NCI-H187 treated with DMSO at 0.1 percent for 48 hours (cell line): ENCODE data around the gene PIP5K1C.
A peak's percentile ranks its signal among the peaks of the same experiment; 100 is the strongest.

ENCODE experiments used
- DNase-seq: peaks from one replicate; lab custom pipeline; 2025; lab: John Stamatoyannopoulos, UW

The PIP5K1C gene, protein sequence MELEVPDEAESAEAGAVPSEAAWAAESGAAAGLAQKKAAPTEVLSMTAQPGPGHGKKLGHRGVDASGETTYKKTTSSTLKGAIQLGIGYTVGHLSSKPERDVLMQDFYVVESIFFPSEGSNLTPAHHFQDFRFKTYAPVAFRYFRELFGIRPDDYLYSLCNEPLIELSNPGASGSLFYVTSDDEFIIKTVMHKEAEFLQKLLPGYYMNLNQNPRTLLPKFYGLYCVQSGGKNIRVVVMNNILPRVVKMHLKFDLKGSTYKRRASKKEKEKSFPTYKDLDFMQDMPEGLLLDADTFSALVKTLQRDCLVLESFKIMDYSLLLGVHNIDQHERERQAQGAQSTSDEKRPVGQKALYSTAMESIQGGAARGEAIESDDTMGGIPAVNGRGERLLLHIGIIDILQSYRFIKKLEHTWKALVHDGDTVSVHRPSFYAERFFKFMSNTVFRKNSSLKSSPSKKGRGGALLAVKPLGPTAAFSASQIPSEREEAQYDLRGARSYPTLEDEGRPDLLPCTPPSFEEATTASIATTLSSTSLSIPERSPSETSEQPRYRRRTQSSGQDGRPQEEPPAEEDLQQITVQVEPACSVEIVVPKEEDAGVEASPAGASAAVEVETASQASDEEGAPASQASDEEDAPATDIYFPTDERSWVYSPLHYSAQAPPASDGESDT

DNA sequence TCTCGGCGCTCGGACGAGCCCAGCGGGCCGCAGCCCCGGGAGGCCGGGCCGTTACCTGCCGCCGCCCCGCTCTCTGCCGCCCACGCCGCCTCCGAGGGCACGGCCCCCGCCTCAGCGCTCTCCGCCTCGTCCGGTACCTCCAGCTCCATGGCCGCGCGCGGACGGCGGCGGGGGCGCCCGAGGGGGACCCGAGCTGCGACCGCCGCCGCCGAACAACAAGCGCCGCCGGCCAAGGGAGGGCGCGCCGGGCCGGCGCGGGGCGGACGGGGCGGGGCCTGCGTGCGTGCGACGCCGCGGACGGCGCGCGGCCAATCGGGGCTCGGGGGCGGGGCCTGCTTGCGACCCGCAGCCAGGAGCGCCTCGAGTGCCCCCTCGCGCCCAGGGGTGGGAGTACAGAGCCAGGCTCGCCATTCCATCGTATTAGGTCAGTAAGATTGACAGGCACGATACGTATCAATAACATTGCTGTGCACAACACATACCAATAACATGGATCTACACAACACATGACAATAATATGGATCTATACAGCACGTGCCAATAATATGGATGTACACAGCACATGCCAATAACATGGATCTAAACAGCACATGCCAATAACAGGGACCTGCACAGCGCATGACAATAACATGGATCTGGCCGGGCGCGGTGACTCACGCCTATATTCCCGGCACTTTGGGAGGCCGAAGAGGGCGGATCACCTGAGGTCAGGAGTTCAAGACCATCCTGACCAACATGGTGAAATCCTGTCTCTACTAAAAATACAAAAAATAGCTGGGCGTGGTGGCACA, at the start of gene PIP5K1C:
Gene PIP5K1C, minus strand, starts transcription at position 227 of the 791 bp plus-strand sequence. Its CDS starts 78 bp downstream, at position 149.
- no peak for DNase-seq

DNA sequence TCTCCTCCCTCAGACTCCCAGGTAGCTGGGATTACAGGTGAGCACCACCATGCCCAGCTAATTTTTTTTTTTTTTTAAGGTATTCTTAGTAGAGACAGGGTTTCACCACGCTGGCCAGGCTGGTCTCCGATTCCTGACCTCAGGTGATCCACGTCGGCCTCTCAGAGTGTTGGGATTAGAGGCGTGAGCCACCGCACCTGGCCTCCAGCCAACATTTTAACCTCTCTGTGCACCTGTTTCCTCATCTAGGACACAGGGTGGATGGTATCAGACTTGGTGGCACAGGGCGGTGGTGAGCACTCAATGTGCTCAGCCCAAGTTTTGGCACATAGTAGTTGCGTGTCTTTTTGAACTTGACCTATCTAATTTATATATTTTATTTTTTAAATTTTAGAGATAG, 48.7 kb upstream of the PIP5K1C start:
- DNase-seq = no peak

DNA sequence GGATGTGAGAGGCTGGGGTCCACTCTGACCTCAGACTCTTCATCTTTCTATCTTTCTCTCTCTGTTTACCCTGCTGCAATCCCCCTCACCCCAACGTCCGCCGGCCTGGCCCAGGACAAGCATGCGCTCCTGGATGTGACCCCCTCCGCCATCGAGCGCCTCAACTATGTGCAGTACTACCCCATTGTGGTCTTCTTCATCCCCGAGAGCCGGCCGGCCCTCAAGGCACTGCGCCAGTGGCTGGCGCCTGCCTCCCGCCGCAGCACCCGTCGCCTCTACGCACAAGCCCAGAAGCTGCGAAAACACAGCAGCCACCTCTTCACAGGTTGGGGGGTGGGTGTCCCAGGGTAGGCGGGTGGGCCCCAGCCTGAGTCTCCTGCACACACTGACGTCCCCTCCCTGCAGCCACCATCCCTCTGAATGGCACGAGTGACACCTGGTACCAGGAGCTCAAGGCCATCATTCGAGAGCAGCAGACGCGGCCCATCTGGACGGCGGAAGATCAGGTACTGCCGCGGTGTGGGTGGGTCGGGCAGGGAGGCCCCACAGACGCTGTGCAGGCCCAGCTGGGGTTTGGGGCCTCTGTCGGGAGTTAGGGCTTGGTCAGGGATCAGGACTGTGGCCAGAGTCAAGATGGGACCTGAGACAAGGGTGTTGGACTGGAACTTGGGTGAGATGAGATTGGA, 46.2 kb upstream of the PIP5K1C start:
- DNase-seq = no peak

DNA sequence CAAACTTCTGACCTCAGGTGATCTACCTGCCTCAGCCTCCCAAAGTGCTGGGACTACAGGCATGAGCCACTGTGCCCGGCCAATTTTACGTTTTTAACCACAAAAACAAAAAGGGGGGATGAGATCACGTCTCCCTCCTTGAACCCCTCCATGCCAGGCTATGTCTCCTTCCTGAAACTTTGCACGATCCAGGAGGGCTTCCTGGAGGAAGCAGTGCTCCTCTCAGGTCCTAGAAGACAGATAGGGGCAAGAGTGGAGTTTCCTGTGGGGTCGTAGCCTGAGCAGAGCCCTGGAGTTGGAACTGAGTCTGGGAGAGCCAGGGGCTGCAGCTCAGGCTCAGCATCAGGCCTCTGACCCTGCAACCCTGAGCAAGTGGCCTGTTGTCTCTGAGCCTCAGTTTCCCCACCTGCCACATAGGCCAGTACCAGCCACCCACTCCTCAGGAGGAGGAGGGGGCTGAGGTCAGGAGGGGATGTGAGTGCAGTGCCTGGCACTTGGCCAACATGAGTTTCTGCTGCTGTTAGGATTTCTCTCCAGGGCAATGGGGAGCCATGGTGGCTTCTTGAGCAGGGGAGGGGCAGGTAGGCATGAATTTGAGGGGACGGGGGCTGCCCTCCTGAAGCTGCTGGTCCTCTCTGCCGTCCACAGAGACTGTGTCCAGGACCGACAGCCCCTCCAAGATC, 45.2 kb upstream of the PIP5K1C start:
- no peak for DNase-seq

DNA sequence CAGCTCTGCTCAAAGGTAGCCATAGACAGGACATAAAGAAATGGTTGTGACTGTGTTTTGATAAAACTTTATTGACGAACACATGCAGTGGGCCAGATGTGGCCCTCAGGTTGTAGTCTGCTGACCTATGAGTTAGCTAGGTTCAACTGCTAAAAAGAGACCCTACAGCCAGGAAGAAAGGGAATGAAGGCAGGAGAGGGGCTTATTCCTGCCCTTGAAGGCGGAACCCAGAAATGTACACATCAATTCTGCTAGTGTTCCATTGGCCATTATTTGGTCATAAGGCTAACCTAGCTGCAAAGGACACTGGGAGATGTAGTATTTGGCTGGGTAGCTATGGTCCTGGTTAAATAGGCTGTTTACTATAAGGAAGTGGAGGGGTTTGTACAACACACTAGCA, 43.2 kb upstream of the PIP5K1C start:
- DNase-seq = no peak

DNA sequence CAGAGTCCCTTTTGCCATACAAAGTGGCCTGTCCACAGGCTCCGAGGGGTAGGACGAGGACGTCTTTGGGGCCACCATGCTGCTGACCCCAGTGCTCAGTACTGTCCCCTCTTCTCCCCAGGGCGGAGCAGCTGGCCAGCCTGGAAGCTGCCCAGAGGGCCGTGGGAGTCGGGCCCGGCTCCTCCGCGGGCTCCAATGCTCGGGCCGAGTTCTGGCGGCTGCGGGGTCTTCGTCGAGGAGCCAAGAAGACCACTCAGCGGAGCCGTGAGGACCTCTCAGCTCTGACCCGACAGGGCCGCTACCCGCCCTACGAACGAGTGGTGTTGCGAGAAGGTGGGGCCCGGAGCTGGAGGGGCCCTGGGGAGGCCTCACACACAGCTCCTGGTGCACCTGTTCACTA, 40.2 kb upstream of the PIP5K1C start:
- DNase-seq = no peak

DNA sequence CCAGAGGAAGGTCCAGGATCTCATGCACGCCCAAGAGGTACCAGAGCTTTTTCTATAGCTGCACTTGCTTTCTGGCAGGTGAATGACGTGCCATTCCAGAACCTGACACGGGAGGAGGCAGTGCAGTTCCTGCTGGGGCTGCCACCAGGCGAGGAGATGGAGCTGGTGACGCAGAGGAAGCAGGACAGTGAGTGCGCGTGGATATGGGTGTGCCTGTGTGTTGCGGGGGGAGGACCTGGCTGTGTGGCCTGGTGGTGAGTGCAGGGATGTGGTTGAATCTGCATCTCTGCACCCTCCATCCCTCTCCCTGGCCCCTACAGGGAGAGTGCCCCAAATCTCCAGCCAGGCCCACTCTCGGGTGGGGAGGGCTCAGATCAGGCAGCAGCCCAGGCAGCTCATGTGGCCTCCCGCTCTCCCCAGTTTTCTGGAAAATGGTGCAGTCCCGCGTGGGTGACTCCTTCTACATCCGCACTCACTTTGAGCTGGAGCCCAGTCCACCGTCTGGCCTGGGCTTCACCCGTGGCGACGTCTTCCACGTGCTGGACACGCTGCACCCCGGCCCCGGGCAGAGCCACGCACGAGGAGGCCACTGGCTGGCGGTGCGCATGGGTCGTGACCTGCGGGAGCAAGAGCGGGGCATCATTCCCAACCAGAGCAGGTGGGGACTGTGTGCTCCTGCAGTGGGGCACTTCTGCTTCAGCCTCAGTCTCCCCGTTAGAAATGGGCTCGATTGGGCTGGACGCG, 38.4 kb upstream of the PIP5K1C start:
- no peak for DNase-seq

DNA sequence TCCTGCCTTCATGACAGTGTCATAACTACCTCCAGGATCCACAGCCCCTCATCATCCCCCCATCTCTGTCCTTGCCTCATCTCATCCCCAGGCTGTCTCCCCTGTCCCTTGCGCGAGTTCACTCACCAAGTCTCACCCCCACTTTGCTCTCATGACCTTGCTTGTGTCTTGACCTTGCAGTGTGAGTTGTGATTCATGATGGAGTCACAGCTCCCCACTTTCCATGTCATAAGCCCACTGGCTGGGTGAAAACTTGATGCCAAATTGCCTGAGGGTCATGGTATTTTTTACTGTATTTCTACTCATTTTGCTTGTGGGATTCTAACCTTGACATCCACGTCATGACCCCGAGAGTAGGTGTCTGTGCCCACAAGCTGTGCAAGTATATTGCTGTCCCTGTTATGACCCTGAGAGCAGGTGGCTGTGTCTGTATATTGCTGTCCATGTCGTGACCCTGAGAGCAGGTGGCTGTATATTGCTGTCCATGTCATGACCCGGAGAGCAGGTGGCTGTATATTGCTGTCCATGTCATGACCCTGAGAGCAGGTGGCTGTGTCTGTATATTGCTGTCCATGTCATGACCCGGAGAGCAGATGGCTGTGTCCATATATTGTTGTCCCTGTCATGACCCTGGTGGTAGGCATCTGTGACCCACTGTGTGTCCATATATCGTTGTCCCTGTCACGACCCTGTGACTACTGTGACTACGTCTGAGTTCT, 37.4 kb upstream of the PIP5K1C start:
- no peak for DNase-seq

DNA sequence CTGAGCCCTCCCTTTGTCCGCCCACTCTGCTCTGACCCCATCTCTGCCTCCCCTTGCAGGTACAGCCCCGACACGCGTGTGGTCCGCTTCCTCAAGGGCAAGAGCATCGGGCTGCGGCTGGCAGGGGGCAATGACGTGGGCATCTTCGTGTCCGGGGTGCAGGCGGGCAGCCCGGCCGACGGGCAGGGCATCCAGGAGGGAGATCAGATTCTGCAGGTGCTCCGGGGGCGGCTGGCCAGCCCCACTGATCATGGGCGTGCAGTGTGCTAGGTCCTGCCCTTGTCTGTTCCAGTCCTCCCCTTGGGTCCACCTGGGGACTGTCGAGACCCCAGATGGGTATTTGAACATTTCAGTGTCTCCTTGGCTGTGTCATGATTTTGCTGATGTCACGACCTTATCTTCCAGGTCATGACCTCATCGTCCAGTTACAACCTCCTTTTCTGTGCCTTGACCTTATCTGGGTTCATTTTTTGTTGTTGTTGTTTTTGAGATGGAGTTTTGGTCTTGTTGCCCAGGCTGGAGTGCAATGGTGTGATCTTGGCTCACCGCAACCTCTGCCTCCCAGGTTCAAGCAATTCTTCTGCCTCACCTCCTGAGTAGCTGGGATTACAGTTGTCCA, 35.9 kb upstream of the PIP5K1C start:
- no peak for DNase-seq

DNA sequence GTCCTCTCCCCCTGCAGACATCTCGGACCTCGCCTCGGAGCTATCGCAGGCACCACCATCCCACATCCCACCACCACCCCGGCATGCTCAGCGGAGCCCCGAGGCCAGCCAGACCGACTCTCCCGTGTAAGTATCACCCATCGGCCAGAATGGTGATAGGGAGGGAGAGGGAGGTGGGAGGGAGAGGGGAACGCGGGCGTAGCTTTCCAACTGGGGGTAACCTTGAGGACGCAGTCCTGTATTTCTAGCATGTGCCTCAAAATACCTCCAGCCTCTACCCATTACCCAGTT, 34.0 kb upstream of the PIP5K1C start:
- DNase-seq = no peak

DNA sequence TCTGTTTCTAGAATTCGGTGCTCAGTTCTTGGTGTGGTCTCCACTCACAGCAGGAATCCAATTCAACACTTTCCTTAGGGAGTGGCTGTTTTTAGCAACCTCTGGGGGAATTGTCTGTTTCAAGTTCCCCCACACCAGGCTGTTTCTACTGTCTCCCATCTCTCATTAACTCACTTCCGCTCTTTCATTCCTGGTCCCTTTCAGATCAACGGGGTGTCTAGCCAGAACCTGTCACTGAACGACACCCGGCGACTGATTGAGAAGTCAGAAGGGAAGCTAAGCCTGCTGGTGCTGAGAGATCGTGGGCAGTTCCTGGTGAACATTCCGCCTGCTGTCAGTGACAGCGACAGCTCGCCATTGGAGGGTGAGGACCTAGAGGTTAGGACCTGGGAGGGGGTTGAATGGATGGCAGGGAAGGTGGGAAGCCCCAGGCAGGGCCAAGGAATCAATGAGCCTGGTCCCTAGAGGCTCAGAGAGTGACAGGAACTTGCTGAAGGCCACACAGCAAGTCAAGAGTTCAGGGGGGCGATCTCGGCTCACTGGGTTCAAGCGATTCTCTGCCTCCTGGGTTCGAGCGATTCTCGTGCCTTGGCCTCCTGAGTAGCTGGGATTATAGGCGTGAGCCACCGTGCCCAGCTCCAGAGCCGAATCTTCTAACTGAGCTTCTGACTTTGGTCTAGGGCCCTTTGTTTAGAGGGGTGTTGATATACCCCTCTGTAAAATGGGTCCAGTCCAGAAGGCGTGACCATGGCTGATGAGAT, 33.5 kb upstream of the PIP5K1C start:
- no peak for DNase-seq

DNA sequence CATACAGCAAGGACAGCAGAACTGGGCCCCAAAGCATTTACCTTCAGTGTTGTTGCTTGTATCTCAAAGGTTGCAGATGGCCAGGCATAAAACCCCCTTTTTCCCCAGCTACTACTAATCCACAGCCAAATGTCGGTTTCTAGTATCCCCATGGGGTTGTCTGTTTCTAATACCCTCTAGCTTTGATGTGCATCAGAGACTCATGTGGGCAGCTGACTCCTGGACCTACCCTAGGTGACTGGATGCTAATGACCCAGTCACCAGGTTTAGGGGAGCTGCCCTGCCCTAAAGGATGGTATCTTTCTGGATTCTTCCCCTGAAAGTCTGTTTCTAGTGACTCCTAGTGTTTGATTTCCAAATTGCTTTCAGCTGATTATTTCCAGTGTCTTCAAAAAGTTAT, 31.8 kb upstream of the PIP5K1C start:
- no peak for DNase-seq

DNA sequence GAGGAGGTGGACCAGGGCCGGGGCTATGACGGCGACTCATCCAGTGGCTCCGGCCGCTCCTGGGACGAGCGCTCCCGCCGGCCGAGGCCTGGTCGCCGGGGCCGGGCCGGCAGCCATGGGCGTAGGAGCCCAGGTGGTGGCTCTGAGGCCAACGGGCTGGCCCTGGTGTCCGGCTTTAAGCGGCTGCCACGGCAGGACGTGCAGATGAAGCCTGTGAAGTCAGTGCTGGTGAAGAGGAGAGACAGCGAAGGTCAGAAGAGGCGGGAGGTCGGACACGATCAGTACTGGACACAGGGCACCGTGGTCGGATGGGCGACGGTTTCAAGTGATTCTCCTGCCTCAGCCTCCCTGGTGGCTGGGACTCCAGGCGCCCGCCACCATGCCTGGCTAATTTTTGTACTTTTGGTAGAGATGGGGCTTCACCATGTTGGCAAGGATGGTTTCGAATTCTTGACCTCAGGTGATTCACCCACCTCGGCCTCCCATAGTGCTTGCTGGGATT, 30.2 kb upstream of the PIP5K1C start:
- no peak for DNase-seq

DNA sequence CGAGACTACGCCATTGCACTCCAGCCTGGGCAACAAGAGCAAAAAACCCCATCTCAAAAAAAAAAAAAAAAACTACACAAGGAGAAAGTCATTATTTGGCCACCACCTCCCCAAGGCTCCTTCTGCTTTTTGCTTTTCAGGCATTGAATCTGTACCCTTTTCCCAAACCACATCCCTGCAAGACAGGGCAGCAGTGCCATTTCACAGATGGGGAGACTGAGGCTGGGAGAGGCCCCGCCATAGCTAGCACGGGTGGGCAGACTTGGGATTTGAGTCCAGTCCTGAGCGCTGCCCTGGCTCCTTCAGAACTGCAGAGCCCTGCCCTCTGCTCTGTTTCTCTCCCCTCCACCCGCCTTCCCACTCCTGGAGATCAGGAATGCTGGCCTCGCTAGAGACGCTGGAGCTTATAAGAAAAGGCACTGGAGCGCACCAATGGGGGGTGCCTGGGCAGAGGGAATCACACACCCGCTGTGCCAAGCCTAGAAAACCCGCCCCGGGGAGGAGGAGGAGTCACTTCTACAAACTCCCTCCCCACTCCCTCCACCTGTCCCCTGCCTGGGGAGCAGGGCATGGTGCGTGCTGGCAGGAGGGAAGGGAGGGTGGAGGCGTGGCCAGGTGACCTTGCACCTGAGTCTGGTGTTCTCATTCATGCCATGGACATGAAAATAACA, 25.5 kb upstream of the PIP5K1C start:
- peak; percentile 62 for DNase-seq

DNA sequence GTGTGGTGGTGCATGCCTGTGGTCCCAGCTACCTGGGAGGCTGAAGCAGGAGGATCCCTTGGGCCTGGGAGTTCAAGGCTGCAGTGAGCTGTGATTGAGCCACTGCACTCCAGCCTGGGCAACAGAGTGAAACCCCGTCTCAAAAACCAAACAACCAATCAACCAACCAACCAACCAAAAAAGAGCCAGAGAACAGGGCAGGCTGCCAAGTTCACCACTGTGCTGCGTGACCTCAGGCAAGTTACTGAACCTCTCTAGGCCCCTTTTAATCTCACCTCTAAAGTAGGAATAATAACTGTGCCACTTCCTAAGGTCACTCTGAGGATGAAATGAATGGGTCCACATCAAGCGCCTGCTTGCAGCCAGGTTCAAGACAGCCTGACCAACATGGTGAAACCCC, 24.9 kb upstream of the PIP5K1C start:
- no peak for DNase-seq

DNA sequence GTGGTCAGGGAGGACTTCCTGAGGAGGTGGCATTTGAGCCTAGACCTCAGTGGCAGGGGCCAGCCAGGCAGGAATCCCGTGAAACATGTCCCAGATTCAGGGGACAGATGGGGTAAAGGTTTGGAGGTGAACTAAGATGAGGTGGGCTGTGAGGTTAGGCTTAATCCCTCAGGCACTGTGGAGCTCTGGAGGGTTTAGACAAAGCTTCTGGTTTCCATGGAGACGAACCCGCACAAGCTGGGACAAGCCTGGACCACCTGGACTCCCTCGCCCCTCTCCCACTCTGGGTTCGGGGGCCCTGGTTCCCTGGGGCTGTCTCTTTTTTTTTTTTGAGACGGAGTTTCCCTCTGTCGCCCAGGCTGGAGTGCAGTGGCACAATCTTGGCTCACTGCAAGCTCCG, 23.6 kb upstream of the PIP5K1C start:
- DNase-seq = no peak

DNA sequence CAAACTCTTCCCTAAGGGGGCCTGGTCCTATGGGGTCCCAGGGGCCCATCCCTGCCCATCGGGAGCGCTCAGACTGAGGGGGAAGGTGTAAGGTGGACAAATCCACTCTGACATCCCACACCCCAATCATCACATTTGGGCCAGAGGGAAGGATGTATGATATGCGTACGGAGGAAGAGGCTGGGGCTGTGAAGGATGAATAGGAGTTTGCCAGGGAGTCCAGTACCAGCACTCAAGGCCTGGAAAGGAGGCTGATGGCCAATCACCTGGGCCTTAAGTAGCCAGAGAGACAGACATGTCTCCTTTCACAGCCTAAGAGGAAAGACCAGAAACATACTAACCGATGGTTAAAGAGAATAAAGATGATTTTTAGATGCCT, 22.8 kb upstream of the PIP5K1C start:
- no peak for DNase-seq

DNA sequence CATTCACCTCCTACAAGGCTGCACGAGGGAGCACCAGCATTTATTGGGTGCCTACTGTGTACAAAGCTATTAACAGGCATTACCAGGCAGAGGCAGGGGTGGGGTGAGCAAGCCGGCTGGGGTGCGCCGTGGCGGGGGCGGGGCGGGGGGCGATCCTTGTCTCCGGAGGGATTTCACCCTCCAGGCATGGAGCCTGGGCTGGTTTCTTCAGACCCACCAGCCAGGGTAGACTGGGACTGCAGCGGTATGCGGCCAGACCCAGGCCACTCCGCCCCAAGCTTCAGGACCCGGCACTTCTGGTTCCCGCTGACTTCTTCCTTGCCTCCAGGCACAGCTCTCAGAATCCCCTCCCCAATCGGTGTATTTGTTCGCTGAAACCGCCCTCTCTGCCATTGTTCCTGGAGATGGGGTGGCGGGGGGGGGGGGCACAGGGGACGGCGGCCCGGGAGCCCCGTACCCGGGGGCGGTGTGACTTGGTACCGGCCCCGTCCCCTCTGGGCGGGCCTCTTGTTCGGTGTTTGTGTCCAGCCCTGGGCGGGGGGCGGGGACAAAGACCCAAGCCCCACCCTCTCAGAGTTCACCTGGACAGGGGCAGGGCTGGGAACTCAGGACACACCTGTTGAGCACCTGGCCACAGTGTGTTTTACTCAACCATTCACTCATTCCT, 22.3 kb upstream of the PIP5K1C start:
- no peak for DNase-seq
